Measurements from ENCODE around the gene MOCOS. TPM values are rescaled to one million over a fixed set of nuclear protein-coding genes. Genes with fewer than 3 reads are reported as not detected.

The MOCOS gene
- total RNA-seq, 2 experiments from 2014 or later, result 0.19 to 0.23 TPM

- Mint-ChIP-seq H3K27ac (no peak overlapping the region), H3K36me3 (no peaks in the 10 kb centered on the region), H3K4me1 (no peaks in the 10 kb centered on the region), H3K9me3 (no peaks in the 10 kb centered on the region), H3K4me3 (no peak overlapping the region), H3K27me3 (peaks cover 44% of the 10 kb centered on the region)
- ATAC-seq (ENCODE audit: low read depth) (no peak), DNase-seq (no peak)
- POLR2A ChIA-PET, result no interaction called here
Measured at GRCh38 chr18:36299015-36299414, 111.7 kb downstream of the MOCOS start.

GRCh38 chr18:36300211-36300610 lies 112.9 kb downstream of the MOCOS start:
- Mint-ChIP-seq H3K9me3 (no peaks in the 10 kb centered on the region), H3K36me3 (no peaks in the 10 kb centered on the region), H3K4me1 (no peaks in the 10 kb centered on the region), H3K4me3 (no peak overlapping the region), H3K27ac (no peak overlapping the region), H3K27me3 (peaks cover 47% of the 10 kb centered on the region)
- ATAC-seq (ENCODE audit: low read depth) (no peak), DNase-seq (no peak)
- POLR2A ChIA-PET, result no interaction called here

GRCh38 chr18:36301884-36302283 lies 114.6 kb downstream of the MOCOS start:
- no peaks in the 10 kb centered on the region for H3K9me3 Mint-ChIP-seq
- DNase-seq, result no peak
- no peaks in the 10 kb centered on the region for H3K4me1 Mint-ChIP-seq
- H3K27ac Mint-ChIP-seq, result no peak overlapping the region
- POLR2A ChIA-PET, result no interaction called here
- H3K27me3 Mint-ChIP-seq, result peaks cover 57% of the 10 kb centered on the region
- no peaks in the 10 kb centered on the region for H3K36me3 Mint-ChIP-seq
- ATAC-seq (ENCODE audit: low read depth), result no peak
- no peak overlapping the region for H3K4me3 Mint-ChIP-seq

GRCh38 chr18:36302676-36303075 lies 115.4 kb downstream of the MOCOS start:
- Mint-ChIP-seq H3K27ac (no peak overlapping the region), H3K36me3 (no peaks in the 10 kb centered on the region), H3K27me3 (peaks cover 55% of the 10 kb centered on the region), H3K4me3 (no peak overlapping the region), H3K9me3 (no peaks in the 10 kb centered on the region), H3K4me1 (no peaks in the 10 kb centered on the region)
- POLR2A ChIA-PET, result no interaction called here
- ATAC-seq (ENCODE audit: low read depth) (no peak), DNase-seq (no peak)

GRCh38 chr18:36303211-36303844 lies 116.0 kb downstream of the MOCOS start:
- no peak for DNase-seq
- Mint-ChIP-seq H3K27ac (no peak overlapping the region), H3K36me3 (no peaks in the 10 kb centered on the region), H3K4me1 (no peaks in the 10 kb centered on the region), H3K4me3 (no peak overlapping the region), H3K27me3 (peaks cover 55% of the 10 kb centered on the region), H3K9me3 (no peaks in the 10 kb centered on the region)
- POLR2A ChIA-PET, result no interaction called here
- ATAC-seq (ENCODE audit: low read depth), result no peak

GRCh38 chr18:36304723-36305122 lies 117.4 kb downstream of the MOCOS start:
- H3K27me3 Mint-ChIP-seq, result peaks cover 44% of the 10 kb centered on the region
- no peak overlapping the region for H3K27ac Mint-ChIP-seq
- ATAC-seq (ENCODE audit: low read depth), result no peak
- DNase-seq, result no peak
- no peaks in the 10 kb centered on the region for H3K36me3 Mint-ChIP-seq
- H3K9me3 Mint-ChIP-seq, result no peaks in the 10 kb centered on the region
- no peak overlapping the region for H3K4me3 Mint-ChIP-seq
- no peaks in the 10 kb centered on the region for H3K4me1 Mint-ChIP-seq
- POLR2A ChIA-PET, result no interaction called here

GRCh38 chr18:36305375-36305774 lies 118.1 kb downstream of the MOCOS start:
- no peaks in the 10 kb centered on the region for H3K4me1 Mint-ChIP-seq
- no peaks in the 10 kb centered on the region for H3K9me3 Mint-ChIP-seq
- POLR2A ChIA-PET, result no interaction called here
- H3K36me3 Mint-ChIP-seq, result no peaks in the 10 kb centered on the region
- DNase-seq (no peak), ATAC-seq (ENCODE audit: low read depth) (no peak)
- no peak overlapping the region for H3K4me3 Mint-ChIP-seq
- H3K27me3 Mint-ChIP-seq, result peaks cover 40% of the 10 kb centered on the region
- H3K27ac Mint-ChIP-seq, result no peak overlapping the region

- Mint-ChIP-seq H3K27me3 (peaks cover 33% of the 10 kb centered on the region), H3K4me1 (no peaks in the 10 kb centered on the region)
- POLR2A ChIA-PET, result no interaction called here
Measured at GRCh38 chr18:36307513-36307912, 120.2 kb downstream of the MOCOS start.

GRCh38 chr18:36308711-36309435 lies 121.6 kb downstream of the MOCOS start:
- no peaks in the 10 kb centered on the region for H3K9me3 Mint-ChIP-seq
- no peaks in the 10 kb centered on the region for H3K36me3 Mint-ChIP-seq
- no peaks in the 10 kb centered on the region for H3K4me1 Mint-ChIP-seq
- ATAC-seq (ENCODE audit: low read depth) (no peak), DNase-seq (no peak)
- no peak overlapping the region for H3K4me3 Mint-ChIP-seq
- POLR2A ChIA-PET, result no interaction called here
- peaks cover 23% of the 10 kb centered on the region for H3K27me3 Mint-ChIP-seq
- H3K27ac Mint-ChIP-seq, result no peak overlapping the region

More at GRCh38 chr18:36307513-36307912, 120.2 kb downstream of the MOCOS start:
- H3K4me3 Mint-ChIP-seq, result no peak overlapping the region
- DNase-seq (no peak), ATAC-seq (ENCODE audit: low read depth) (no peak)
- H3K9me3 Mint-ChIP-seq, result no peaks in the 10 kb centered on the region
- H3K27ac Mint-ChIP-seq, result no peak overlapping the region
- no peaks in the 10 kb centered on the region for H3K36me3 Mint-ChIP-seq

- POLR2A ChIA-PET, result no interaction called here
- Mint-ChIP-seq H3K4me1 (no peaks in the 10 kb centered on the region), H3K27ac (no peak overlapping the region), H3K9me3 (no peaks in the 10 kb centered on the region), H3K27me3 (peaks cover 21% of the 10 kb centered on the region), H3K36me3 (no peaks in the 10 kb centered on the region), H3K4me3 (no peak overlapping the region)
- DNase-seq (no peak), ATAC-seq (ENCODE audit: low read depth) (no peak)
Measured at GRCh38 chr18:36309436-36310391, 122.4 kb downstream of the MOCOS start.

GRCh38 chr18:36311026-36311570 lies 123.8 kb downstream of the MOCOS start:
- ATAC-seq (ENCODE audit: low read depth) (no peak), DNase-seq (no peak)
- Mint-ChIP-seq H3K4me3 (no peak overlapping the region), H3K4me1 (no peaks in the 10 kb centered on the region), H3K9me3 (no peaks in the 10 kb centered on the region), H3K27ac (no peak overlapping the region), H3K36me3 (no peaks in the 10 kb centered on the region), H3K27me3 (peaks cover 13% of the 10 kb centered on the region)
- POLR2A ChIA-PET, result no interaction called here

- peaks cover 3% of the 10 kb centered on the region for H3K9me3 Mint-ChIP-seq
- peaks cover 9% of the 10 kb centered on the region for H3K27me3 Mint-ChIP-seq
- POLR2A ChIA-PET, result no interaction called here
- no peaks in the 10 kb centered on the region for H3K4me1 Mint-ChIP-seq
- no peak overlapping the region for H3K4me3 Mint-ChIP-seq
- H3K36me3 Mint-ChIP-seq, result no peaks in the 10 kb centered on the region
- no peak for DNase-seq
- H3K27ac Mint-ChIP-seq, result no peak overlapping the region
- no peak for ATAC-seq (ENCODE audit: low read depth)
Measured at GRCh38 chr18:36312806-36313395, 125.6 kb downstream of the MOCOS start.

- POLR2A ChIA-PET, result no interaction called here
- Mint-ChIP-seq H3K27me3 (peaks cover 9% of the 10 kb centered on the region), H3K36me3 (no peaks in the 10 kb centered on the region), H3K9me3 (peaks cover 12% of the 10 kb centered on the region), H3K4me3 (no peak overlapping the region), H3K27ac (no peak overlapping the region), H3K4me1 (no peaks in the 10 kb centered on the region)
- no peak for ATAC-seq (ENCODE audit: low read depth)
- no peak for DNase-seq
Measured at GRCh38 chr18:36314098-36314497, 126.8 kb downstream of the MOCOS start.

Data from activated naive CD8-positive, alpha-beta T cell treated with anti-CD3 and anti-CD28 coated beads, Interleukin-2, amount 10 ng/mL, durations not matched to agents 7 days and 5 days (primary cell).